ENCODE data around the gene CTBP1. TPM values are rescaled to one million over a fixed set of nuclear protein-coding genes. Genes with fewer than 3 reads are reported as not detected.
A peak's percentile ranks its signal among the peaks of the same experiment; 100 is the strongest.

Gene CTBP1
- total and polyA plus RNA-seq, 9 of the 15 experiments (the other 6 are each of a cell fraction or from before 2014, with no cell fraction given), result 14.5 to 162 (median 68.2) TPM

GRCh38 chr4:1290165-1290977 lies 41.4 kb upstream of the CTBP1 start (continued):
- TF ChIP-seq NRF1 (conservative IDR thresholded peaks at IDR 0.05 in 1 of 2, IDR thresholded peaks at IDR 0.05 in 1 of 2) (no peak), TRIM24 (IDR thresholded peaks at IDR 0.05) (no peak), SUPT5H (IDR thresholded peaks at IDR 0.05) (no peak), DDX20 (tag; IDR thresholded peaks at IDR 0.05; ENCODE audit: low read depth) (no peak), AFF1 (IDR thresholded peaks at IDR 0.05; ENCODE audit: low read depth in 1 of 2, partially characterized antibody in 2 of 2) (no peak), ZNF518B (CRISPR knock-in tag; IDR thresholded peaks at IDR 0.05) (no peak), MEIS2 (IDR thresholded peaks at IDR 0.05; ENCODE audit: partially characterized antibody) (peak; percentile 7), SAP30 (IDR thresholded peaks at IDR 0.05; ENCODE audit: borderline replicate concordance, insufficient read depth, low read depth, low read length, poor library complexity, severe bottlenecking) (peak; percentile 65), ARID1B (IDR thresholded peaks at IDR 0.05) (no peak), SIN3A (IDR thresholded peaks at IDR 0.05; ENCODE audit: borderline replicate concordance in 2 of 2, control insufficient read depth in 1 of 2, low read depth in 2 of 2, low read length in 2 of 2) (peak in 1 of 2 experiments; percentile 20; a peak in 1 of 4 replicates), ZNF778 (CRISPR knock-in tag; IDR thresholded peaks at IDR 0.05) (no peak), THRAP3 (IDR thresholded peaks at IDR 0.05; ENCODE audit: borderline replicate concordance) (no peak), PCBP1 (IDR thresholded peaks at IDR 0.05; ENCODE audit: low read depth, low read length, poor library complexity, severe bottlenecking) (peak; percentile 59)

All from K562 (cell line).